Stimulated activated CD4-positive, alpha-beta T cell treated with anti-CD3 and anti-CD28 coated beads, TNF-alpha, amount 100 ng/mL, for 1 hour (primary cell): ENCODE results near the gene RPP25.
"Not testable (repeated sequence)": the region's sequence is repeated elsewhere in the genome, so short reads cannot be mapped to it uniquely, and the experiment has no call there.

ENCODE experiments used
- DNase-seq, 3 donors: peaks; one replicate each; pipeline ENCODE4 v3.0.0-alpha.2; 2020; ENCODE audit warnings: low read depth in 3 of 3, low spot score in 1 of 3

RPP25 gene

GRCh38 chr15:74963213-74963612 lies 6.6 kb upstream of the RPP25 start:
- no peak for DNase-seq

- DNase-seq, result no peak
Observed at GRCh38 chr15:74962671-74963070, 6.1 kb upstream of the RPP25 start.

GRCh38 chr15:74962219-74962618 lies 5.6 kb upstream of the RPP25 start:
- no peak for DNase-seq

GRCh38 chr15:74961616-74962015 lies 5.0 kb upstream of the RPP25 start:
- no peak for DNase-seq

GRCh38 chr15:74960995-74961588 lies 4.5 kb upstream of the RPP25 start:
- DNase-seq, result no peak

GRCh38 chr15:74960286-74960685 lies 3.7 kb upstream of the RPP25 start:
- DNase-seq, result no peak

- no peak for DNase-seq
Observed at GRCh38 chr15:74959586-74959939, 3.0 kb upstream of the RPP25 start.

- DNase-seq, result no peak
Observed at GRCh38 chr15:74958908-74959585, 2.5 kb upstream of the RPP25 start.

- DNase-seq, result no peak
Observed at GRCh38 chr15:74958320-74958907, 1.8 kb upstream of the RPP25 start.

GRCh38 chr15:74957476-74958035 lies 984 bp upstream of the RPP25 start:
- no peak for DNase-seq

- peak in 2 of 3 donors; percentile 26 to 56 for DNase-seq
Observed at GRCh38 chr15:74955796-74956647, 550 bp downstream of the RPP25 start.

GRCh38 chr15:74955017-74955416 lies 1.6 kb downstream of the RPP25 start:
- no peak for DNase-seq

- DNase-seq, result no peak
Observed at GRCh38 chr15:74954515-74954914, 2.1 kb downstream of the RPP25 start.

- DNase-seq, result no peak
Observed at GRCh38 chr15:74951006-74951405, 5.6 kb downstream of the RPP25 start.

GRCh38 chr15:74950078-74950908 lies 6.3 kb downstream of the RPP25 start:
- peak; percentile 46 to 64 (median 63) for DNase-seq

- peak; percentile 77 to 84 (median 80) for DNase-seq
Observed at GRCh38 chr15:74937590-74938371, 18.8 kb downstream of the RPP25 start, which contains the start of gene COX5A. Gene COX5A (minus strand): TSS chr15:74938073. CDS start chr15:74938014, 59 bp downstream.

- no peak for DNase-seq
Observed at GRCh38 chr15:74937272-74937589, 19.3 kb downstream of the RPP25 start.

- not testable (repeated sequence) for DNase-seq
Observed at GRCh38 chr15:74935193-74935592, 21.4 kb downstream of the RPP25 start.

GRCh38 chr15:74933573-74933972 lies 23.0 kb downstream of the RPP25 start:
- no peak for DNase-seq

- DNase-seq, result no peak
Observed at GRCh38 chr15:74928771-74929198, 27.8 kb downstream of the RPP25 start.
